NOMO-1 treated with dmso at 0.1 percent for 144 hours (cell line): ENCODE data around the gene KCNJ10.
A peak's percentile ranks its signal among the peaks of the same experiment; 100 is the strongest.

Experiments used
- DNase-seq: peaks from one replicate; lab custom pipeline; 2025; ENCODE audit not compliant: unreplicated experiment; lab: John Stamatoyannopoulos, UW

KCNJ10 gene

DNA sequence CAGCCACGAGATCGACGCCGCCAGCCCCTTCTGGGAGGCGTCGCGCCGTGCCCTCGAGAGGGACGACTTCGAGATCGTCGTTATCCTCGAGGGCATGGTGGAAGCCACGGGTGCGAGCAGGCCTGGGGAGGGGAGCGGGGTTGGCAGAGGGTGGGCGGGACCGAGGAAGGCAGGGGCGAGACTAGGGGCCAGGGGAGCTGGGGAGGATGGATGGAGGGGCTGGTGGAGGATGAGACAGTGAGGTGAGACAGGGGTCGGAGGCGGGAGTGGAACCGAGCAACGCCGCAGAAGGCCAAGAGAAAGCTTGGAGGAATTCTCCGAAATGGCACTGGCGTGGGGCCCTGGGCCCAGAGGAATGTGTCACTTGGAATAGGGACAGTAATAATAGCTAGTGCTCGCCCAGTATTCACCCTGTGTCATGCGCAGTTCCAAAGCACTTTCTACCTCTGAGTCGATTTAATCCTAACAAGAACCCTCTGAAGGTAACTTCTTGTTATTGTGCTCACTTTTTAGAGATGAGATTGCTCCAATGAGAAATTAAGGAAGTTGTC is 14.9 kb upstream of the KCNJ10 start:
- DNase-seq: no peak

DNA sequence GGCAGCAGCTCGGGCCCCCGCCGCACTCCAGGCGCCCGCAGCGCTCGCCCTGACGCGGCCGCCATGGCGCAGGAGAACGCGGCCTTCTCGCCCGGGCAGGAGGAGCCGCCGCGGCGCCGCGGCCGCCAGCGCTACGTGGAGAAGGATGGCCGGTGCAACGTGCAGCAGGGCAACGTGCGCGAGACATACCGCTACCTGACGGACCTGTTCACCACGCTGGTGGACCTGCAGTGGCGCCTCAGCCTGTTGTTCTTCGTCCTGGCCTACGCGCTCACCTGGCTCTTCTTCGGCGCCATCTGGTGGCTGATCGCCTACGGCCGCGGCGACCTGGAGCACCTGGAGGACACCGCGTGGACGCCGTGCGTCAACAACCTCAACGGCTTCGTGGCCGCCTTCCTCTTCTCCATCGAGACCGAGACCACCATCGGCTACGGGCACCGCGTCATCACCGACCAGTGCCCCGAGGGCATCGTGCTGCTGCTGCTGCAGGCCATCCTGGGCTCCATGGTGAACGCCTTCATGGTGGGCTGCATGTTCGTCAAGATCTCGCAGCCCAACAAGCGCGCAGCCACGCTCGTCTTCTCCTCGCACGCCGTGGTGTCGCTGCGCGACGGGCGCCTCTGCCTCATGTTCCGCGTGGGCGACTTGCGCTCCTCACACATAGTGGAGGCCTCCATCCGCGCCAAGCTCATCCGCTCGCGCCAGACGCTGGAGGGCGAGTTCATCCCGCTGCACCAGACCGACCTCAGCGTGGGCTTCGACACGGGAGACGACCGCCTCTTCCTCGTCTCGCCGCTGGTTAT is 14.2 kb upstream of the KCNJ10 start:
- peak; percentile 9 for DNase-seq

DNA sequence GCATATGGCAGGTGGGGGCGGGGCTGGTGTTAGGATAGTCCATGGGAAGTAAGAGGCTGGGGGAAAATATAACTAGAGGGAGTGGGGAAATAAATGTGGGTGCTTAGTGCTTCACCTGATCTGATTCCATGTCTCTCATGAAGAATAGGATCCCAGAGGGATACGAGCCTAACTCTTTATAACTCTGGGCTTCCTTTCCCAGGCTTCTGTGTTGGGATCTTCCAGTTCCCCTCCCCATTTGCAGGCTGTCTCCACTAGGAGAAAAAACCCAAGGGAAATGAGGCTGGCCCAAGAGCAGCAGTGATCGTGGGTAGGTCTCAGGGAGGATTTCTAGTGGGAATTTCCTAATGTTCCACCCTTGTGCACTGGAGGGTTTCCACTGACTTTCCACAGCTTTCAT is 13.0 kb upstream of the KCNJ10 start:
- no peak for DNase-seq

DNA sequence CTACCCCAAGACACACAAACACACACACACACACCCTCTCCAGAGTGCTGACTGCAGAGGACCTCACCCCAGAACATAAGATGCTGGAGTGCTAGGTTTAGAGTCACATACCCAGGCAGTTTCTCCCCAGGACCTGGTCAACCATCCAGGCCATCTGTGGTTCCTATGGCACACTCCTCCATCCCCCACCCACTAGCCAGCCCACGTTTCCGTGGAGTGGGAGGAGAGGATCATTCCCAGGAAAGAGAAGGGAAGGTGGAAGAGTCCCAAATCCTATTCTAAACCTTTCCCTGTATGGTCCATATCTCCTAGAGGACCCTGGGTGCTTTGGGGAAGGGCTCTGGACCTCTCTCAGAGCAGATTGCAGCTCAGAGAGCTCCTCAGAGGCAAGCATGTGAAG is 12.5 kb upstream of the KCNJ10 start:
- DNase-seq: no peak

DNA sequence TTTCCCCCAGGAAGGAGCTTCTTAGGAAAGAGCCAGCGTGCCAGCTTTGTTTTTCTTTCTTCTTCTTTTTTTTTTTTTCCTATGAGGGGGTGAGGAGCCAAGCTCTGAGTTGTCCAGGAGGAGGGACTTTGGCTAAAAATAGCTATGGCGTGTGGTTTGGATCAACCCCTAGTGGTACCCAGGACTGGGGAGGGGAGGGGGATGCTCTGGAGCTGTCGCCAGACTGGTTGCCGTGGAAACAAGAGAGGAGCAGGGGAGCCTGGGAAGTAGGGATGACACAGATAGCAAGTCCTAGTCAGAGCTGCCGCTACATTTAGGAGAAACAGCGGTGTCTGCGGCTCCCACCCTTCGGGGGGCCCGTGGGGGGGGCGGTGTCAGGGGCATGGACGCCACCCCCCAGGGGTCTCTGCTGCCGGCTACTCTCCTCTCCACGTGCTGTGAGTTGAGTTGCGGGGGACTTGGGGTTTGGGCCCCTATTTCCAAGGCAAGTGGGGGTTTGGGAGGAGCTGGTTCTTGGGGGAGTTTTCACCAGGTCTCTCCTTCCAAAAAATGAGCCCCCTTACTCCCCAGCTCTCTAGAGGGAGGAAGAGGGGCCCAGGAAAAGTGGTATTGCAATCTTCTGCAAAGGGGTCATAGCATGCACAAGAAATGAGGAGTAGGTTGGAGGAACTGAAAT is 11.4 kb upstream of the KCNJ10 start, which contains the start of gene KCNJ9:
KCNJ9 (plus strand) TSS at position 278 of the 676 bp plus-strand sequence. CDS start 2,493 bp downstream, outside the sequence.
- no peak for DNase-seq

DNA sequence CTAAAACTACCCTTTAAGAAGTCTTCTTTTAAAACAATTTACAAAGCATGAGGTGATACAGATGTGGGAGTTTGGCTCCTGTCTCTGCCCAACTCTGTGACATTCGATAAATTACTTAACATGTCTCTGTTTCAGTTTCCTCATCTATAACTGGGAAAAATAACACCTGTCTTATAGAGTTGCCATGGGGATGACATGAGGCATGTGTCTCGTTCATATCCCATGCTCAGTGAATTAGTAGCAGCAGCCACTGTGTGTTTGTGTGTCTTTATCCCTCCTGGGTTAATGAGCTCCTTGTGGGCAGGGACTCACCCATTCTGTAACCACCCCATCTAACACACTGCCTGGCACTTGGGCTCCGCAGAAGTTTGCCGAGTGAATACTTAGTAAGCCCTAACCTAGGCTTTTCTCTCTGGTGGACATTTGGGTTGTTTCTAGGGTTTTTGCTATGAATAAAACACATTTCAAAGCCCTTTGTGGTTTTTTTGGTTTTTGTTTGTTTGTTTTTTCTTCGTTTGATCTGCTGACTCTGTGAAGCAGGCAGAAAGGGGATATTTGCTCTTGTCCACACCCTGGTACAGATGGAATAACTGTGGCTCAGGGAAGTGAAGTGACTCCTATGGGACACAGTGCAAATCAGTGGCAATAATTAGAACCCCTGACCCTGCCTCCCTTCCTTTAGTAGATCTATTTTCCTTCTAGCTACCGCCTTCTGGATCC is 10.6 kb upstream of the KCNJ10 start:
- DNase-seq: no peak

DNA sequence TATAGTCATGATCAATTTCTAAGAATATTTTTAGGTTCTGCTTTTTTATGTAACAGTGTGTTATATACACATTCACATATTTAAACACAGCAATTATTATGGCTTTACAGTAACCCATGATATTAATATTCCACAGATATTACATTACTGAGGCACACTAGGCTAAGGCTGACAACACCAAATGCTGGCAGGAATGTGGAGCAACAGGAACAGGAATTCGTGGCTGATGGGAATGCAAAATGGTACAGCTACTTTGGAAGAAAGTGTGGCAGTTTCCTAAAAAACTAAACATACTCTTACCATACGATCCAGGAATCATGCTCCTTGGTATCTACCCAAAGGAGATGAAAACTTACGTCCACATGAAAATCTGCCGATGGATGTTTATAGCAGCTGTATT is 9.5 kb upstream of the KCNJ10 start:
- DNase-seq: no peak

DNA sequence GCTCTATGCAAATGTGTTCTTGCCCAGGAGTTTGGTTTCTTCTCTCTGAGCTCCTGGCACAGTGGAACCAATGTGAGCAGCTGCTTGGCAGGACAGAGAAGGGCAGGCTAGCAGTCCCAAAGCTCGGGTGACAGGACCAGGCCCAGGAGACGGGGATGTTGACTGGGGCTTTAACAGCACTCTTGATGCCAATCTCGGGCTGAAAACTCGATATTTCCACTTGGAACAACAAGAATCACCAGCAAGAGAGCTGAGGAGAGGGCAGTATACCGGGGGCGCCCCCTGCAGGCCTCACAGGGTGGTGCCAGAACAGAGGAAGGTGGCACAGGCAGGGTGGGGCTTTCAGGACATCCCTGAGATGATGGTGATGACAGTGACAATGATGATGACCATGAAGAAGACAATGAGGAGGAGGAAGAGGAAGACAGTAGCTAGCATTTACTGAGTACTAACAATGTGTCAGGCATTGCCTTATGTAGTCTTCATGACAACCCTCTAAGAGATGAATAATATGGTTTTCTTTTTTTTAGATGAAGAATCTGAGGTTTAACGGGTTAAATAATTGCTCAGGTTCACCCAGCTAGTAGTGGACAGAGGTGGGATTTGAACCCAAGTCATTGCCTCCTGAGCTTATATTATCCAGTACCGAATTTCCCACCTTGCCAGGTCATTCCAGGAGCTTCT is 8.7 kb upstream of the KCNJ10 start:
- peak; percentile 8 for DNase-seq

DNA sequence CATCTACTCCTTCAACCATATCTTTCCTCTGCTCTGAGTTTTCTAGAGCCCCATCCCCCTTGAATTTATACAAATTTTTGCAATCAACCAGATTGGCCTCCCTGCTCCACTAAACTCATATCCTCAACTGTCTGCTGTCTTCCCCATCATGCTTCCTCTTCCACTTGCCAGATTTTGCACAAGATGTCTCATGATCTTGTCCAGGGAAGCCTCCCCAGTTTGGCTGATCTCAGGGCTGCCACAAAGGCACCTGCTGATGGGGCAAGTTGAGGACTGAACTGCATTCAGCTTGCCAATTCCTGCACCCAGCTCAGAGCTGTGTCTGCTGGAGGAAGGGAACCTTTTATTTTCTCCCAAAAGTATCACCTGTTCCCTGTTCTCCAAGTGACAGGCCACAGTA is 7.5 kb upstream of the KCNJ10 start:
- peak; percentile 11 for DNase-seq

DNA sequence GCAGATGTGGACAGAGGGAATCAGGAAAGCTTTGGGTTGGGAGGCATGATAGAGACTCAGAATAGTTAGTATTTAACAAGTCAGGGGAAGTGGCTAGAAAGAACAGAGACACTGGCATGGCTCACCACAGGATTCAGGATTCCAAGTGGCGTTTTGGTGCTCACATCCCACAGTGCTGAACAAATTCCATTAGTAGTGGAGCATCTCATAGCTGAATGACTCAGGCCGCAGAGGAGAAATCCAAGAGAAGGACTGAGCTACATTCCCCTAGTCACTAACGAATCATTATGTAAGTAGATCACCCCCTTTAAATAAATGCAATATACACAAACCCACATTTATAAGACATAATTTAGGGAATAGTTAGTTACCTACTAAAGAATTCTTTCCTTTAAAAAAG is 6.3 kb upstream of the KCNJ10 start:
- DNase-seq: no peak

DNA sequence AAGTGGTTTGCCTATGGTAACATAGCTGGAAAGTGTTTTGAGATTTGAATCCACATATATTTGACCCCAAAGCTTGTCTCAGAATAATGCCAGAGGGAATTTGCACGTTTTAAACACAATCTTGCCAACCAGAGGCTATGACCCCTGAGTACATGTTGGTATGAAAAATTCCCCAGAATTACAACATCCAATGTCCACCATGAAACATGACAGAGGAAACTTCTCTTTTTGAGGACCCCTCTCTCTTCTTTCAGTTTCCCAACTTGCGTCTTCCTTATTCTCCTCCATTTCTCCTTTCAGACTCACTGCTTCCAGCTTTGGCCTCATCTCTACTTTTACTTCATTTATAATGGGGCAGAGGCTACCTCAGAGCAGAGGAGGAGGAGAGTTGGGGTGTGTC is 5.9 kb upstream of the KCNJ10 start:
- no peak for DNase-seq

DNA sequence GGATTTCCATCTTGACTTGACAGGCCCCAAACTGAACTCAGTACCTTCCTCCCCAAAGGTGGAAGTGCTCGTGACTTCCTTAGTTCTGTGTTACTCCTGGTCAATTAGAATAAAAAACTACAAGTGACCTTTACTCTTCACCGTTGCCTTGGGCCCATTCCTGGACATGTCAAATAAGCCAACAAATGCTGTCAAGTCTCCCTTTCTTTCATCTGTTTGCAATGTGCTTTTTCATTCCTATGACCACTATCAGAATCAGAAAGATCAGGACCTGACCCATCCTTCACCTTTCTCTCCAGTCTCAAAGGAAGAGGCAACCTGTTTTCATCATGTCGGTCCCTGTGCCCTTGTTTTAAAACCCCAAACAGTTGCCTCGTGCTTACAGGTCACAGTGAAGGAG is 4.9 kb upstream of the KCNJ10 start:
- no peak for DNase-seq

DNA sequence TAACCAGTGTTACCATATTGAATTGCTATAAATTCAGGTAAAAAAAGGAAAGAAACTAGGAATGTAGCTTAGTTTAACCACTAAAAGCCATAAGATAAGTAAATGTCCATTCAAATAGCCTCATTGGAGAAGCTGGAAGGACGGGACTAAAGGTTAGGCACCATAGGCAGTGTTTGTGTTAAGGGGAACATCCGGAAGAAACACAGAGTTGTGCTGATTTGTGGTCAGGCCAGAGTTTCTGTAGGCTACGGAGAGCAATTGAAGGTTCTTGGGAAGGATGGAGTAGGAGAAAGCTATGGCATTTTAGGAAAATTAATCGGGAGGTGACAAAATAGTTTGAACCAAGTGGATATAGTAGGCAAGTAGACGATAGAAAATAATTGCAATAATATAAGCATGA is 1.3 kb upstream of the KCNJ10 start:
- no peak for DNase-seq

DNA sequence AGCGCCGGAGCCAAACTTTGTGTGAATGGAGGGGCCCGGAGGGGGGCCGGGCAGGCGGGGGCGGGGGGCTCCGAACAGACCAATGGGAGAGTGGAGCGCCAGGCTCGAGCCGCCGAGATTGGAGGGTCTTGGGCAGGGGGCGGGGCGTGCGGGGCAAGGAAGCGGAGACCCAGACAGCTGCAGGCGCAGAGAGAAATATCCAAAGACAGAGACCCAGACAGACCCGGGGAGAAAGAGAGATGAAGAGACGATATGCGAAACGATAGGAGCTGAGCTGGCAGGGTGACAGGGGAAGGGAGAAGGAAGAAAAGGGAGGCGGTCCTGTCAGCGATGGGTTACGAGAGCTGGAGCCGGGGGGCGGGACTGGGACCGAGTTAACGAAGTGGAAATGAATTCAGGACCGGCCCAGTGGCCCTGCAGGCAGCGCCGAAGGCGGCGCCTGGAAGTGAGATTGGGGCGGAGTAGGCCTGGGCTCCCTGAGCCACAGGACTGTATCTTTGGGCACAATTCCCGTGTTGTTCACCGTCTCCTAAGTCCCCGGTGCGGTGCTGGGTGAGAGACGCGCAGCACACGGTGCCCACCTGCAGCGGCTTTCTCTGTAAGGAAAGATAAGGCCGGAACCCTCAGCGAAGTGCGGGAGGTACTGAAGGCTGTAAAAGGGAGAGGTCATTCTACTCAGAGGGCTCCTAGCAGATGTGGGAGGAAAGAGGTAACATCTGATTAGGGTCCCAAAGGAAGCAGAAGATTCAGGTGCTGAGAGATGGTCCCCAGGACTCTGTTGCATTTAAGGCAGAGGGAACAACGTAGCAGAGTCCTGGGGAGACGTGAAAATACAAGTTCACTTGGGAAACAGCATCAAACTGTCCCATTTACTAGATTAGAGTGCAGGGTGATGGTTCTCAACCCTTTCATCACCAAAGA is 543 bp upstream of the KCNJ10 start:
- peak; percentile 79 for DNase-seq

DNA sequence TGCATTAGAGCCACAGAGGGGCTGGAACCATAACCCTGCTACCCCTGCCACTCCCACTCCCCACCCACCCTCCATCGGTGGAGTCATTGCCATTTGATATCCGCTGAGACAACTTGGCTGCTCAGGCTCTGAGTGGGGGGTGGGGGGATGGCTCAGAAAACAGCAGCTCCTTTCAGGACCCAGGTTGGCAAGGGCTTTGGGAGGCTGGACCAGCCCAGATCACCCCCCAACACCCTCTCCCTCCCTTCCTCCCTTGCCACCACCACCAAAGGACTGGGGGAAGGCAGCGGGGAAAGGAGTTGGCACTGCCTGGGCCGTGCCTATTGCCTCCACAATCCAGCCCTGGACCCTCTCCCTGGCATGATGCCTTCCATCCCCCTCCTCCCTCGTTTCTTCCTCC is 1.7 kb downstream of the KCNJ10 start:
- DNase-seq: no peak

DNA sequence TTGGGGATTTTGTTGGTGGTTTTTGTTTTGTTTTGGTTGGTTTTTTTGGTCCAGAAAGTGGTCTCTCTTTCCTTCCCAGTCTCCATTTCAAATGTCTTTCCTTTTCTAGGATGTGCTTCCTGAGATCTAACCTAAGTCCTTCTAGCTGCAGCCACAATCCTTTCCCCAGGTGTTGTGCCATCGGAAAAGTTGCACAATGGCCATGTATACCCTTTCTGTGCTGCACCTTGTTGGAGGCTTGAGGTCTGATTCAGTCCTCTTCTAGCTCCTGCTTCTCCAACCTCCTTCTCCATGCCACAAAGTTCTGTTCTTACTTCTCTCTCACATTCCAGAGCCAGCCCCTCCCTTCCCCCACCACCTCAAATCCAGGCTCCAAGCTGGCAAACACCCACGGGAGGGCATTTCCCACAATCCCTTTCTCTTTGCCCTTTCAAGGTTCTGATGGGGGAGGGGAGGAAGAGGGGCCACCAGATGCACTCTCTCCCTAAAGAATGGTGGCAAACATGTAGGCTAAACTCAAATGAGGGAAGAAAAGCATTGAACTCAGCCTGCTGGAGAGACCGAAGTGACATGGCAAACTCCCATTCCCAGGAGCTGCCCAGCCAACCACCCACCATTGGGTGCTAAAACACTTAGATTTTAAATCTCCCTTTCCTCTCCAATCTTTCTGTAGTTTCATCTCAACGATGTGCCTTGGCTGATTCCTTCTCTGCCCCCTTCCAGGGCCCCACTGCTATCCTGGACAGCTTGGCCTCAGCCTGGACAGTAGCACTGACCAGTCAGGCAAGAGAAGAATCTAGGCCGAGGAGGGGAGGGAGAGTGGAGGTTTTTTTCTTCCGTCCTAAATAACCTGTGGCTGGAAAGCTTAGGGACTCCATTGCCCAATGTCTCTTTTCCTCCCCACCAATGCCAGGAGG is 2.9 kb downstream of the KCNJ10 start:
- DNase-seq: no peak

DNA sequence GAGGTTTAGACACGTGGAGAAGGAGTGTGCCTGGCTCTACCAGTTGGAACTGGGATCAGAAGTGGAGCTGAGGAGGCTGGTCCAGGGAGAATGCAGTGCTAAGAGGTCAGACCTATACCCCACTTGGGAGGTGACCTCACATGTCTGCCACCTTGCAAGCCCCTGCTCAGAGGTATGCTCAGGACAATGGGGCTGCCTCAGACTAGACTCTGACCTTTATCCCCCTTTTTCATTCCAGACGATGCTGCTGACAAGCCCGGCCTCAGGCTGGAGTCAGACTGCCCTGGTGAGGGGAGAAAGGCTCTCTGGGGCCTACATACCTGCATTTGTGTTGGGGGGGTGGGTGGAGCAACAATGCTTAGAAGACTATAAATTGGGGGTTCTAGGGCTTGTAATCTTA is 5.2 kb downstream of the KCNJ10 start:
- no peak for DNase-seq

DNA sequence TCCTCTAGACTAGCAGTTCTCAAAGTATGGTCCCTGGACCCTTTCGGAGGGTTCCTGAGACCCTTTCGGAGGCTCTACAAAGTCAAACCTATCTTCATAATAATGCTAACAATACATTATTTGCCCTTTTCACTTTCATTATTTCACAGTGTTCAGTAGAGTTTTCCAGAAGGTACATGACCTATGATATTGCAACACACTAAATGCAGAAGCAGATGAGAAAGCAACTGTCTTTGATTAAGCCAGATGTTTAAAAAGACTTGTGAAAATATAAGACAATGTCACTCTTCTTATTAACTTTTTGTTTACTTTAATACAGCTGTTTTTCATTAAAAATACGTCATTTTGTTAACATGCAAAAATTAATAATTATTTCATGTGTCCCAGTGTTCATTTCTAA is 5.8 kb downstream of the KCNJ10 start:
- no peak for DNase-seq

DNA sequence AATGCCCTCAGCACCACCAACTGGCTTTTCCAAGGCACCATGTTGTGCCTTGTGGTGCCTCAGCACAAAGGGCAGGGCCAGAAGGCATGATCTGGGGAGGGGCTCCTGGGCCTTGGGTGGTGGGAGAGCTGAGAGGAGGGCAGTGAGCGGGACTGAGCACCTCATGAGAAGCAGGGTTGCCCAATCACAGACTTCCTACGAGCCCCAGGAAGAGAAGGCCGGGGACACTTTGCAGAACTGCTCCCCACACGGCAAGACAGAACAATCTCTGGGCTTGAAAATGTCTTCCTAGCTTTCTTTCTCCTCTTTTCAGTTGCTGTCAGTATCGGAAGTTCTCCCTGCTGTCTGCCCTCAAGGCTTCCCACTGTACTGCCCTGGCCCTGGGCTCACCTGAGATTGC is 6.8 kb downstream of the KCNJ10 start:
- no peak for DNase-seq
